HepG2 (cell line): ENCODE measurements around the gene WDFY1. TPM values are rescaled to one million over a fixed set of nuclear protein-coding genes. Genes with fewer than 3 reads are reported as not detected.

Source experiments
- ATAC-seq: fragments of 200-7000 bp; cut with Tn5 transposase; 3 replicates; pipeline ENCODE4 v1.9.1; 2020; ENCODE audit warnings: mild to moderate bottlenecking, moderate library complexity
- BruUV-seq: library from RNA; stranded (reverse); fragments of 400-500 nt; replicated peaks from 2 replicates; lab custom pipeline; 2021; lab: Mats Ljungman, UMichigan
- CTCF ChIA-PET: fragments of 300-600 bp; formaldehyde crosslinking; extraction: SDS; loops from one replicate; lab custom pipeline; 2021; ENCODE audit warnings: low total read pairs, inconsistent platforms, low intra/inter-chr PET ratio; lab: Yijun Ruan, JAX
- POLR2A ChIA-PET: fragments of 350-600 bp; sonication (Branson Sonifier 250); formaldehyde crosslinking; loops from one replicate; lab custom pipeline; 2020; ENCODE audit warnings: antibody characterized with exemption, inconsistent platforms; lab: Yijun Ruan, JAX
- DNase-seq: peaks from one replicate; pipeline ENCODE4 v3.0.0-alpha.2; 2015; ENCODE audit warnings: low spot score
- FAIRE-seq: peaks from 3 replicates; lab custom pipeline; 2011; peaks lifted over from hg19 to GRCh38; lab: Jason Lieb, UNC
- H2AFZ ChIP-seq: one replicate; pipeline ENCODE4 v1.6.1; 2011; ENCODE audit warnings: low read length, inconsistent platforms
- H3K27ac ChIP-seq: fragments of 300-600 bp; 3 replicates; pipeline ENCODE4 v1.8.0; 2011; ENCODE audit warnings: mixed run types, mild to moderate bottlenecking, mixed read lengths, low read length, inconsistent platforms; ENCODE audit not compliant: insufficient read depth; ENCODE audit errors: extremely low read length
- H3K27me3 ChIP-seq, 2 experiments: fragments of 200-600 bp in 1 of 2; 2 replicates in 1 of 2; 3 replicates in 1 of 2; pipeline versions ENCODE4 v1.6.0 to v1.8.0; 2011; ENCODE audit warnings: low read length in 2 of 2, mild to moderate bottlenecking in 2 of 2, moderate library complexity in 2 of 2, inconsistent platforms in 1 of 2; ENCODE audit not compliant: insufficient read depth in 2 of 2, control insufficient read depth in 1 of 2
- H3K36me3 ChIP-seq, 2 experiments: fragments of 200-600 bp in 1 of 2; replicated peaks in 1 of 2; 2 replicates in 1 of 2; 3 replicates in 1 of 2; pipeline versions ENCODE4 v1.5.1 to v1.8.0; 2011; ENCODE audit warnings: low read length in 2 of 2, inconsistent platforms in 1 of 2; ENCODE audit not compliant: insufficient read depth in 2 of 2, control insufficient read depth in 1 of 2
- H3K4me1 ChIP-seq: 2 replicates; pipeline ENCODE4 v1.5.1; 2012; ENCODE audit warnings: low read length, inconsistent platforms; ENCODE audit not compliant: insufficient read depth
- H3K4me2 ChIP-seq: 2 replicates; pipeline ENCODE4 v1.6.0; 2011; ENCODE audit warnings: low read depth, low read length, inconsistent platforms
- H3K4me3 ChIP-seq, 3 experiments: fragments of 200-600 bp in 1 of 3; sonication (generic), shearing (Covaris generic) in 1 of 3; replicated peaks in 1 of 3; 2 replicates each; pipeline ENCODE4 v1.5.1; 2011 to 2016; ENCODE audit warnings: low read length in 3 of 3, inconsistent platforms in 2 of 3, low read depth in 2 of 3, mild to moderate bottlenecking in 2 of 3, control low read depth in 1 of 3, mixed read lengths in 1 of 3; ENCODE audit not compliant: insufficient read depth in 1 of 3
- H3K79me2 ChIP-seq: one replicate; pipeline ENCODE4 v1.6.1; 2011; ENCODE audit warnings: low read length, inconsistent platforms; ENCODE audit not compliant: insufficient read depth
- H3K9ac ChIP-seq: 2 replicates; pipeline ENCODE4 v1.6.0; 2011; ENCODE audit warnings: mild to moderate bottlenecking, low read depth, low read length, inconsistent platforms; ENCODE audit not compliant: insufficient read depth
- H3K9me3 ChIP-seq: 2 replicates; pipeline ENCODE4 v1.5.1; 2012; ENCODE audit warnings: mild to moderate bottlenecking, low read length
- H4K20me1 ChIP-seq: 2 replicates; pipeline ENCODE4 v1.6.0; 2011; ENCODE audit warnings: inconsistent platforms, mild to moderate bottlenecking, low read length, moderate library complexity; ENCODE audit not compliant: insufficient read depth
- ZNF770 ChIP-seq: sonication (generic); formaldehyde crosslinking; IDR thresholded peaks from 2 replicates; pipeline ENCODE4 v1.5.0; 2020; ENCODE audit warnings: mild to moderate bottlenecking, missing genetic modification reagents
- WGBS: methylation state at CpG from one replicate; pipeline ENCODE4 v1.1.6; 2017; ENCODE audit warnings: low lambda C conversion rate; 5-methylcytosine and 5-hydroxymethylcytosine counted together
- in situ Hi-C: cut with HindIII; loops from 2 replicates; pipeline ENCODE4 v1.10.0; 2017; ENCODE audit warnings: low pct_unique_long_range_greater_than_20kb; ENCODE audit not compliant: extremely low pct_ligation_motif_present
- intact Hi-C: fragments of 100-400 bp; cut with micrococcal nuclease; formaldehyde crosslinking; loops from one replicate; pipeline ENCODE4 v1.10.0; 2022; ENCODE audit not compliant: unreplicated experiment
- polyA plus RNA-seq, 8 experiments: library from polyadenylated mRNA; depleted of rRNA in 3 of 8; stranded (reverse) in 7 of 8; unstranded in 1 of 8; fragments of >200 nt; fragmentation: Illumina TruSeq in 4 of 8; extraction: Trizol in 4 of 8; gene quantifications; 2 replicates each; pipeline versions ENCODE4 v1.2.1 to v1.2.3, GENCODE V29; 2011 to 2016; ENCODE audit warnings: low read depth in 4 of 8, missing spikeins in 1 of 8, mixed read lengths in 1 of 8; ENCODE audit not compliant: insufficient read depth in 1 of 8
- total RNA-seq, 5 experiments: library from RNA; depleted of rRNA; stranded (reverse); fragments of >200 nt; fragmentation: Illumina TruSeq; extraction: Trizol; gene quantifications; 2 replicates each; pipeline ENCODE4 v1.2.3, GENCODE V29; 2016; ENCODE audit warnings: low read depth in 1 of 5
- TF ChIP-seq, protein P1 (sequence below): sonication (generic); formaldehyde crosslinking; IDR thresholded peaks from 2 replicates; pipeline ENCODE4 v1.4.0; 2020; ENCODE audit warnings: low read depth, mild to moderate bottlenecking, missing genetic modification reagents

Gene WDFY1
- total and polyA plus RNA-seq, 2 of the 13 experiments (the other 11 are each of a cell fraction or from before 2014, with no cell fraction given), result 77.0 to 78.4 TPM

GRCh38 chr2:223932816-223933800 lies 12.0 kb downstream of the WDFY1 start:
- POLR2A ChIA-PET, result interaction anchor here (2.1 kb wide), 1 partner anchor 12 kb away, joined by 7 read pairs; the partner anchor contains the start of gene WDFY1
- peaks cover 85% of the 10 kb centered on the region for H3K4me1 ChIP-seq
- H3K4me2 ChIP-seq, result no peak overlapping the region
- intact Hi-C loops (loop anchor here (5.0 kb wide), 1 partner anchor 96 kb away; the partner anchor contains the start of gene AP1S3), in situ Hi-C loops (no loop called here)
- H3K9ac ChIP-seq, result no peak overlapping the region
- BruUV-seq, result no TSS peak
- no peaks in the 10 kb centered on the region; a peak in 1 of 5 replicates for H3K27me3 ChIP-seq
- H3K4me3 ChIP-seq, result no peak overlapping the region
- DNase-seq (peak; percentile 20), ATAC-seq (no peak), FAIRE-seq (no peak)
- WGBS, result 96% methylated on average over 6 of the region's 6 CpGs
- CTCF ChIA-PET, result no interaction called here
- H3K79me2 ChIP-seq, result peaks cover 71% of the 10 kb centered on the region
- H2AFZ ChIP-seq, result no peak overlapping the region
- H3K36me3 ChIP-seq, result no peaks in the 10 kb centered on the region; a peak in 1 of 5 replicates
- peak; percentile 57 for TF ChIP-seq ZNF770 (CRISPR knock-in tag)
- TF ChIP-seq, protein P1, sequence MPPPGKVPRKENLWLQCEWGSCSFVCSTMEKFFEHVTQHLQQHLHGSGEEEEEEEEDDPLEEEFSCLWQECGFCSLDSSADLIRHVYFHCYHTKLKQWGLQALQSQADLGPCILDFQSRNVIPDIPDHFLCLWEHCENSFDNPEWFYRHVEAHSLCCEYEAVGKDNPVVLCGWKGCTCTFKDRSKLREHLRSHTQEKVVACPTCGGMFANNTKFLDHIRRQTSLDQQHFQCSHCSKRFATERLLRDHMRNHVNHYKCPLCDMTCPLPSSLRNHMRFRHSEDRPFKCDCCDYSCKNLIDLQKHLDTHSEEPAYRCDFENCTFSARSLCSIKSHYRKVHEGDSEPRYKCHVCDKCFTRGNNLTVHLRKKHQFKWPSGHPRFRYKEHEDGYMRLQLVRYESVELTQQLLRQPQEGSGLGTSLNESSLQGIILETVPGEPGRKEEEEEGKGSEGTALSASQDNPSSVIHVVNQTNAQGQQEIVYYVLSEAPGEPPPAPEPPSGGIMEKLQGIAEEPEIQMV (CRISPR knock-in tag), result no peak
- H3K9me3 ChIP-seq, result no peaks in the 10 kb centered on the region
- H3K27ac ChIP-seq, result no peak overlapping the region
- H4K20me1 ChIP-seq, result no peaks in the 10 kb centered on the region
